ENCODE measurements around the gene SLC5A11.
"Not testable (repeated sequence)": the region's sequence is repeated elsewhere in the genome, so short reads cannot be mapped to it uniquely, and the experiment has no call there.

Gene SLC5A11

DNA sequence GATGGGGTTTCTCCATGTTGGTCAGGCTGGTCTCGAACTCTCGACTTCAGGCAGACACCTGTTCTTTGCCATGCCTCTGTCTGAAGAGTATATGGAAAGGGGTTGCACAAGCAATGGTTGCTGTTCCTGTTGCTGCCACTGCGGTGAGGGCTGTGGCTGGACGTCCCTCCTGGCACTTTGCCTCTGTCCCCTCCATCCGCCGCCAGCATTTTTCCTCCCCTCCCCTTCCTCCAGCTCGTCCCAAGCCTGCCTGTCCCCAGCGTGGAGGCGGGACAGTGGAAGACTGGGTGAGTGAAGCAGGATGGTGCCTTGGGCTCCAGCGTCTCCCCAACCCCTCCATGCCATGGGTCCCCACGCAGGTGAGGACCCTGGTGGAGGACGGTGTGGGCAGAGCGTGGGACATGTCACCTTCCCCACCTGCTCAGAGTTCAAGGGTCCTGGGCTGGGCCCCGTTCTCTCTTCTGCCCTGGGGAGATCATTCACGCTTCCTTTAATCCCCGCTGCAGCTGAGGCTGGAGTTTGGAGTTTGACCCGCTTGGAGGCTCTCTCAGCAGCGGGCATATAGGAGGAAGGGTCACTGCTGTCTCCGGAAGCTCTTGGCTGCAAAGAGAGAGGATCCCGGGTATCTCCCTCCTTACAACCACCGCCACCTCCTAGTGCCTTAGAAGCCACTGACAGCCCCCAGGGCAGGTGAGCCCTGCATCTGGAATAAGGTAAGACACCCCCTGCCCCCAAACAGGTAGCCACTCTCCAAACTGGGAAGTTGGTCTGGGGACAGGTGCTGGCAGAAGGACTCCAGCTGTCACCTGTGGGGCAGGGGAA is at the start of gene SLC5A11:
SLC5A11 (plus strand) TSS at position 238 of the 822 bp plus-strand sequence. CDS start 12,681 bp downstream, outside the sequence.
- FAIRE-seq (no peak), DNase-seq (ENCODE audit: insufficient read length, low spot score) (no peak)

- FAIRE-seq = no peak
- DNase-seq (ENCODE audit: insufficient read length, low spot score) = no peak
Observed at GRCh38 chr16:24800586-24800985, 45.2 kb upstream of the SLC5A11 start.

GRCh38 chr16:24801761-24802302 is 43.9 kb upstream of the SLC5A11 start:
- FAIRE-seq = no peak
- no peak for DNase-seq (ENCODE audit: insufficient read length, low spot score)

DNA sequence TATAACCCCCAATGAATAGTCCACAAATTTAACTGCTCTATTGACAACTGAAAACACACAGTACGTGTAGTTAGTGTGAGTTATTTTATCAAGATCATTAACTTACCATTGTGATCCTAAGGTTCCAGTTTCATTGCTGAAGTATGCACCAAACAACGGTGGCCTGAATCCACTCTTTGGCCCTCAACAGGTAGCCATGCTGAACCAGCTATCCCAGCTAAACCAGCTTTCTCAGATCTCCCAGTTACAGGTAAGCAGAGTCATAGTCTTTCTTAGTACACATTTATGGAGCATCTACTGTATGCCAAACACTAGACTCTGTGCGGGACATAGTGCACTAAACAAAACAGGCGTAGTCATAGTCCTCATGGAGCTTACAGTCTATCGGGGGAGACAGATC is 40.3 kb upstream of the SLC5A11 start:
- FAIRE-seq (no peak), DNase-seq (ENCODE audit: insufficient read length, low spot score) (no peak)

DNA sequence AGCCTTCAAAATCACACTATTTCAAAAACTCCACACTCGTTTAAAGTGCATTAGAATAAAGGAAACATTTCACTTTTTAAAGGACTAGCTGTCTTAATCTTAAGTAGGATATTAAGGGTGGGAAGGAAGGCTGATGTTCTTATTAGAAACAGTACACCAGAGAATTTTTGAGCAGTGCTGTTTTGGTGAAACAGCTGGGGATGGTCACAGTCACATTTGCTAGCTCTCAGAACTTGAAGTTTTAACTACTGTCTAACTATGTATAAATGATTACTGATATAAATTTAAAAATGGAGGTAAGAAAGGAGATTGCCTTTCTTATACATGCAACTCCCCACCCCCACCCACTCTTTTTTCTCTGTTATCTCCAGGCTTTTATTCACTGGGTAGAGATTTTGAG is 38.5 kb upstream of the SLC5A11 start:
- FAIRE-seq (no peak), DNase-seq (ENCODE audit: insufficient read length, low spot score) (no peak)

GRCh38 chr16:24810951-24811843 is 34.6 kb upstream of the SLC5A11 start:
- DNase-seq (ENCODE audit: insufficient read length, low spot score) (no peak), FAIRE-seq (no peak)

DNA sequence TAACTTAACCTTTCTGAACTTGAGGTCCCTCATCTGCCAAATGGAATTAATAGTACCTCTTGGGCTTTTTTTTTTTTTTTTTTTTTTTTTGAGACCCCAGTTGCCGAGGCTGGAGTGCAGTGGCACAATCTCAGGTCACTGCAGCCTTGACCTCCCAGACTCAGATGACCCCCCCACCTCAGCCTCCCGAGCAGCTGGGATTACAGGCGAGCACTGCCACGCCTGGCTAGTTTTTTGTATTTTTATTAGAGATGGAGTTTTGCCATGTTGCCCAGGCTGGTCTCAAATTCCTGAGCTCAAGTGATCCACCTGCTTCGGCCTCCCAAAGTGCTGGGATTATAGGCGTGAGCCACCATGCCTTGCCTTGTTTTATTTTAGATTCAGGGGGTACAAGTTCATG is 33.0 kb upstream of the SLC5A11 start:
- not testable (repeated sequence) for DNase-seq (ENCODE audit: insufficient read length, low spot score); FAIRE-seq

DNA sequence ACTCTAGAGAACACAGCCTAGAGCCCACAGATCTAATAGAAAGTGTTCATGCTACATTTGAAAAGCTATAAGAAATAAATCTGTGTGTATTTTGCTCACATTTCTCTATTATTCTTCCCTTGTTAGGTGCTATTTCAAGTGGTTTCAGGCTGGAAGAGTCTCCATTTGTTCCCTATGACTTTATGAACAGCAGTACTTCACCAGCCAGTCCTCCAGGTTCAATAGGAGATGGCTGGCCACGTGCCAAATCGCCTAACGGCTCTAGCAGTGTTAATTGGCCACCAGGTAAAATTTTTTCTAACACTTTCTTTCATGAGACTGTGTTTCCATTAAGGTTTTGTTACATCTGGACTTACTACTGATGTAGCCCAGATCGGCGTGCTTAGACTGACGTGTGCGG is 30.7 kb upstream of the SLC5A11 start:
- FAIRE-seq = no peak
- DNase-seq (ENCODE audit: insufficient read length, low spot score) = no peak

GRCh38 chr16:24816688-24817087 is 29.1 kb upstream of the SLC5A11 start:
- FAIRE-seq (no peak), DNase-seq (ENCODE audit: insufficient read length, low spot score) (no peak)

- no peak for FAIRE-seq
Observed at GRCh38 chr16:24819462-24820040, 26.2 kb upstream of the SLC5A11 start.

GRCh38 chr16:24820522-24820921 is 25.2 kb upstream of the SLC5A11 start:
- no peak for DNase-seq (ENCODE audit: insufficient read length, low spot score)
- FAIRE-seq = no peak

More at GRCh38 chr16:24819462-24820040, 26.2 kb upstream of the SLC5A11 start:
- DNase-seq (ENCODE audit: insufficient read length, low spot score) = no peak

DNA sequence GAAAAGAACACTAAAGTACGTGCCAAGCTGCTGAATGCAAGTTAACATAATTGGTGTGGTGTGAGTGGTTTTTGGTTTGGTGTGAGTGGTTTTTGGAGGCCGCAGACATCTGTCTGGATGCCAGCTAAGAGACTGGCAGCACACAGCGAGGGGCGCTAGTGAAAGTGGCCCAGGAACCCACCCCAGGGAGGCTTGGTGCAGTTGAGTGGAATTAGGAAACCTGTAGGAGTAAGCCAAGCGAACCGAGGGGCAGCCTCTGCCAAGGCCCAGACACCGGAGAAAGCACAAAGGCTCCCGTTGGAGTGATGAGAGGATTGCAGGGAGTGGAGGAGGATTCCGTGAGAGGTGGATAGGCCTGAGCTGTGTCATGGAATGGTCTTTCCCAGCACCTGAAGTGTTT is 24.6 kb upstream of the SLC5A11 start:
- FAIRE-seq (no peak), DNase-seq (ENCODE audit: insufficient read length, low spot score) (no peak)

GRCh38 chr16:24822542-24822941 is 23.2 kb upstream of the SLC5A11 start:
- FAIRE-seq (no peak), DNase-seq (ENCODE audit: insufficient read length, low spot score) (no peak)

DNA sequence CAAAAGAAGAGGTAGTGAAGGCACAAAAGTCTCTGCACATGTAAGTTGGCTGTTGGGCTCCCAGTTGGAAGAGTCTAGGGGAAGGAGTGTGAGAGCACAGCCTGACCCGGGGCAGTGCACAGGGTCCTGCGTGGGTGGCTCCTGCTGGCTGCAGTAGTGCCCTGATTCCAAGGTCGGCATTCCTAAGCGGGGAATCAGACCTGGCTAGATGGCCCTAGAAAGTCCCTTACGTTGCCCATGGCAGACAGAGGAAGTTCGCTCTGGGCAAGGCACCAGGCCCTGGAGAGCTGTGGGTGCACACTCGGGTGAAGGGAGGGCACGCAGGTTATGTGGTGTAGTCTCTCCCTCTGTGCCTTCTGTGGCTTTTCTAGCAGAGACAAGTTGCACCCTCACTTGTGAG is 22.8 kb upstream of the SLC5A11 start:
- no peak for DNase-seq (ENCODE audit: insufficient read length, low spot score)
- FAIRE-seq = no peak

- DNase-seq (ENCODE audit: insufficient read length, low spot score) (no peak), FAIRE-seq (no peak)
Observed at GRCh38 chr16:24825696-24826095, 20.1 kb upstream of the SLC5A11 start.

DNA sequence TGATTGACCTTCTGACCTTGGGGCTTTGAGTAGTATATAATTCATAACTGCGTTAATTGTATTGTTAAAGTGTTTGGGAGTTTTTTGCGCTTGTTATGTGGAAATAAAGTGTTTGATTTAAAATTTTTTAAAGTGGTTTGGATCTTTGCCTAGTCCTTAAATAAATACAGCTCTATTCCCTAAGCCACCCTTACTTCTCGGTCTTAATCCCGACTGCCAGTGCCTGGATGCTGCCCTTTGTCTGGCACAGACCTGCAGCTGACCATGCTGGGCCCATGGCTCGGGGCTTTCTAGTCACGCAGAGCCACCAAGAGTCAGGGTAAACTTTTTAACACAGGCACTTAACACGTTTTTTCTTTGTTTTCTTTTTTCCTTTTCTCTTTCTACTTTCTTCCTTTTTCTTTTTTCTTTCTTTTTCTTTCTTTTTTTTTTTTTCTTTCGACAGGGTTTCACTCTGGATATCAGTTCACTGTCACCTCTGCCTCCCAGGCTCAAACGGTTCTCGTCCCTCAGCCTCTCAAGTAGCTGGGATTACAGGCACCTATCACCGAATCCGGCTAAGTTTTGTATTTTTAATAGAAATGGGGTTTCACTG is 19.6 kb upstream of the SLC5A11 start:
- no peak for DNase-seq (ENCODE audit: insufficient read length, low spot score)
- FAIRE-seq = no peak

GRCh38 chr16:24826817-24827566 is 18.8 kb upstream of the SLC5A11 start:
- DNase-seq (ENCODE audit: insufficient read length, low spot score) (no peak), FAIRE-seq (no peak)

GRCh38 chr16:24829153-24829552 is 16.6 kb upstream of the SLC5A11 start:
- FAIRE-seq (no peak), DNase-seq (ENCODE audit: insufficient read length, low spot score) (no peak)

DNA sequence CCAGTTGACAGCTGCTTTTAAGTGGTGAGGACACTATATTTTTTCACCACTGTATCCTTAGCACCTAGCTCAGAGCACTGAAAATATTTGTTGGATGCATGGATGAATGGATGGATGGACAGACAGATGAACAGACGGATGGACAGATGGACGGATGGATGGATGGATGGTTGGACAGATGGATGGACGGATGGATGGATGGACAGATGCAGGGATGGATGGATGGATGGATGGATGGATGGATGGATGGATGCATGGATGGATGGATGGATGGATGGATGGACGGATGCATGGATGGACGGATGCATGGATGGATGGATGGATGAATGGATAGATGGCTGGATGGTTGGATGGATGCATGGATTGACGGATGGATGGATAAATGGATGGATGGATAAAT is 12.4 kb upstream of the SLC5A11 start:
- DNase-seq (ENCODE audit: insufficient read length, low spot score) (no peak), FAIRE-seq (no peak)
